ENCODE data around the gene HMGXB3.

- TF ChIP-seq ZNF274 (IDR thresholded peaks at IDR 0.05; ENCODE audit: low read depth, low read length) (no peak), SUZ12 (IDR thresholded peaks at IDR 0.05; ENCODE audit: extremely low read depth, insufficient read depth, insufficient read length) (no peak), YY1 (IDR thresholded peaks at IDR 0.05; ENCODE audit: insufficient read depth, insufficient read length) (no peak)
Observed at GRCh38 chr5:150073086-150073625, 72.6 kb downstream of the HMGXB3 start.

Data from NT2/D1 (cell line).